Measurements from ENCODE around the gene SNAP29.
"Not testable (repeated sequence)": the region's sequence is repeated elsewhere in the genome, so short reads cannot be mapped to it uniquely, and the experiment has no call there.

Gene SNAP29

GRCh38 chr22:20834725-20835124 is 24.1 kb upstream of the SNAP29 start:
- H3K27ac ChIP-seq (ENCODE audit: low read depth, low read length, poor library complexity, severe bottlenecking), result no peak overlapping the region
- no peak overlapping the region for H3K9ac ChIP-seq (ENCODE audit: low read length)
- no peak overlapping the region for H2AFZ ChIP-seq (ENCODE audit: low read length)
- H4K20me1 ChIP-seq (ENCODE audit: insufficient read depth, low read length), result no peaks in the 10 kb centered on the region
- no peaks in the 10 kb centered on the region for H3K9me3 ChIP-seq (ENCODE audit: low read length)
- H3K27me3 ChIP-seq (ENCODE audit: insufficient read depth, low read length), result no peaks in the 10 kb centered on the region
- no peaks in the 10 kb centered on the region for H3F3A ChIP-seq (ENCODE audit: insufficient read depth, low read length)
- peaks cover 19% of the 10 kb centered on the region for H3K79me2 ChIP-seq (ENCODE audit: insufficient read depth, low read length)
- TF ChIP-seq EZH2 (IDR thresholded peaks at IDR 0.05; ENCODE audit: borderline replicate concordance, low read length) (no peak), CTCF (IDR thresholded peaks at IDR 0.05; ENCODE audit: low read length) (no peak)
- peaks cover 52% of the 10 kb centered on the region for H3K36me3 ChIP-seq (ENCODE audit: insufficient read depth, low read length)
- no peaks in the 10 kb centered on the region for H3K4me1 ChIP-seq (ENCODE audit: insufficient read depth, low read length, severe bottlenecking)
- H3K9me2 ChIP-seq (ENCODE audit: low read depth, low read length), result no peaks in the 10 kb centered on the region
- no peak overlapping the region for H3K4me3 ChIP-seq (ENCODE audit: low read depth, low read length, poor library complexity, severe bottlenecking)
- H3K4me2 ChIP-seq (ENCODE audit: low read length), result no peak overlapping the region

GRCh38 chr22:20836987-20837823 is 21.6 kb upstream of the SNAP29 start:
- H3K4me2 ChIP-seq (ENCODE audit: low read length), result no peak overlapping the region
- TF ChIP-seq CTCF (IDR thresholded peaks at IDR 0.05; ENCODE audit: low read length), result no peak

GRCh38 chr22:20839354-20839753 is 19.5 kb upstream of the SNAP29 start:
- H3K9me3 ChIP-seq (ENCODE audit: low read length); H4K20me1 ChIP-seq (ENCODE audit: insufficient read depth, low read length); H3K36me3 ChIP-seq (ENCODE audit: insufficient read depth, low read length); H3K27me3 ChIP-seq (ENCODE audit: insufficient read depth, low read length); H3K4me2 ChIP-seq (ENCODE audit: low read length); H3K4me3 ChIP-seq (ENCODE audit: low read depth, low read length, poor library complexity, severe bottlenecking); H3K4me1 ChIP-seq (ENCODE audit: insufficient read depth, low read length, severe bottlenecking); H3K9ac ChIP-seq (ENCODE audit: low read length); H3K9me2 ChIP-seq (ENCODE audit: low read depth, low read length); H3F3A ChIP-seq (ENCODE audit: insufficient read depth, low read length); H2AFZ ChIP-seq (ENCODE audit: low read length); H3K27ac ChIP-seq (ENCODE audit: low read depth, low read length, poor library complexity, severe bottlenecking): not testable (repeated sequence)
- peaks cover 52% of the 10 kb centered on the region for H3K79me2 ChIP-seq (ENCODE audit: insufficient read depth, low read length)

More at GRCh38 chr22:20836987-20837823, 21.6 kb upstream of the SNAP29 start:
- Histone ChIP-seq H3K9me3 (ENCODE audit: low read length) (no peaks in the 10 kb centered on the region), H3K9me2 (ENCODE audit: low read depth, low read length) (no peaks in the 10 kb centered on the region), H3K79me2 (ENCODE audit: insufficient read depth, low read length) (peaks cover 40% of the 10 kb centered on the region), H4K20me1 (ENCODE audit: insufficient read depth, low read length) (no peaks in the 10 kb centered on the region), H3K27me3 (ENCODE audit: insufficient read depth, low read length) (no peaks in the 10 kb centered on the region), H3K4me1 (ENCODE audit: insufficient read depth, low read length, severe bottlenecking) (no peaks in the 10 kb centered on the region), H3K9ac (ENCODE audit: low read length) (no peak overlapping the region), H3K36me3 (ENCODE audit: insufficient read depth, low read length) (peaks cover 27% of the 10 kb centered on the region), H2AFZ (ENCODE audit: low read length) (no peak overlapping the region), H3K4me3 (ENCODE audit: low read depth, low read length, poor library complexity, severe bottlenecking) (no peak overlapping the region), H3F3A (ENCODE audit: insufficient read depth, low read length) (no peaks in the 10 kb centered on the region), H3K27ac (ENCODE audit: low read depth, low read length, poor library complexity, severe bottlenecking) (no peak overlapping the region)

Measured in OCI-LY1 (cell line).